Activated CD4-positive, CD25-positive, alpha-beta regulatory T cell treated with anti-CD3 and anti-CD28 coated beads, Interleukin-2, amount 50 U/mL, for 72 hours (primary cell): Measurements from ENCODE around the gene GPAT2.
"Not testable (repeated sequence)": the region's sequence is repeated elsewhere in the genome, so short reads cannot be mapped to it uniquely, and the experiment has no call there.

Experiments used
- DNase-seq: peaks from one replicate; pipeline ENCODE4 v3.0.0; 2021

GPAT2 gene

GRCh38 chr2:96034792-96035191 is at the start of gene GPAT2:
TSS of gene GPAT2 (minus strand) at chr2:96034916. CDS start at chr2:96032359, 2,557 bp downstream.
- not testable (repeated sequence) for DNase-seq

GRCh38 chr2:96083989-96084857 is 49.5 kb upstream of the GPAT2 start:
- peak; percentile 18 for DNase-seq

- DNase-seq = peak; percentile 12
Measured at GRCh38 chr2:96083064-96083939, 48.6 kb upstream of the GPAT2 start.

- peak; percentile 19 for DNase-seq
Measured at GRCh38 chr2:96082211-96083063, 47.7 kb upstream of the GPAT2 start.

- no peak for DNase-seq
Measured at GRCh38 chr2:96081042-96081441, 46.3 kb upstream of the GPAT2 start.

GRCh38 chr2:96075199-96075771 is 40.6 kb upstream of the GPAT2 start:
- DNase-seq = no peak

- no peak for DNase-seq
Measured at GRCh38 chr2:96074156-96074555, 39.4 kb upstream of the GPAT2 start.

- no peak for DNase-seq
Measured at GRCh38 chr2:96073170-96073775, 38.6 kb upstream of the GPAT2 start.

GRCh38 chr2:96072746-96073145 is 38.0 kb upstream of the GPAT2 start:
- no peak for DNase-seq

- DNase-seq = not testable (repeated sequence)
Measured at GRCh38 chr2:96071977-96072491, 37.3 kb upstream of the GPAT2 start.

- DNase-seq = not testable (repeated sequence)
Measured at GRCh38 chr2:96071087-96071976, 36.6 kb upstream of the GPAT2 start.

- not testable (repeated sequence) for DNase-seq
Measured at GRCh38 chr2:96070351-96070750, 35.6 kb upstream of the GPAT2 start.

- not testable (repeated sequence) for DNase-seq
Measured at GRCh38 chr2:96069878-96070277, 35.2 kb upstream of the GPAT2 start.

GRCh38 chr2:96067902-96068581 is 33.3 kb upstream of the GPAT2 start:
- not testable (repeated sequence) for DNase-seq

GRCh38 chr2:96067098-96067660 is 32.5 kb upstream of the GPAT2 start:
- DNase-seq = not testable (repeated sequence)

- not testable (repeated sequence) for DNase-seq
Measured at GRCh38 chr2:96066511-96066910, 31.8 kb upstream of the GPAT2 start.

- DNase-seq = not testable (repeated sequence)
Measured at GRCh38 chr2:96065954-96066353, 31.2 kb upstream of the GPAT2 start.

GRCh38 chr2:96065381-96065930 is 30.7 kb upstream of the GPAT2 start:
- DNase-seq = no peak

GRCh38 chr2:96064760-96065159 is 30.0 kb upstream of the GPAT2 start:
- DNase-seq = not testable (repeated sequence)
